Measurements from ENCODE around the gene APP.

- no peak for TF ChIP-seq EZH2phosphoT487 (IDR thresholded peaks at IDR 0.05; ENCODE audit: low read depth, severe bottlenecking, unreplicated experiment)
- no peak for TF ChIP-seq CTCF (IDR thresholded peaks at IDR 0.05; ENCODE audit: poor library complexity)
Measured at GRCh38 chr21:26137379-26138060, 33.0 kb downstream of the APP start.
